Type B pancreatic cell (in vitro differentiated cells): ENCODE measurements around the gene DLGAP5. TPM values are rescaled to one million over a fixed set of nuclear protein-coding genes. Genes with fewer than 3 reads are reported as not detected.

Source experiments
- DNase-seq: peaks from one replicate; pipeline ENCODE4 v3.0.0; 2021; ENCODE audit warnings: mixed read lengths; ENCODE audit not compliant: unreplicated experiment; ENCODE audit errors: extremely low spot score
- H3K27ac Mint-ChIP-seq: 2 replicates; pipeline ENCODE4 v1.8.0; 2021; ENCODE audit warnings: mild to moderate bottlenecking, mixed read lengths
- H3K27me3 Mint-ChIP-seq: 2 replicates; pipeline ENCODE4 v1.8.0; 2021; ENCODE audit warnings: mixed read lengths
- H3K36me3 Mint-ChIP-seq: 2 replicates; pipeline ENCODE4 v1.8.0; 2021; ENCODE audit warnings: mixed read lengths
- H3K4me1 Mint-ChIP-seq: one replicate; pipeline ENCODE4 v1.8.0; 2021; ENCODE audit warnings: mixed read lengths; ENCODE audit not compliant: unreplicated experiment
- H3K4me3 Mint-ChIP-seq: 2 replicates; pipeline ENCODE4 v1.8.0; 2021; ENCODE audit warnings: mild to moderate bottlenecking, mixed read lengths
- H3K9me3 Mint-ChIP-seq: 2 replicates; pipeline ENCODE4 v1.8.0; 2021; ENCODE audit warnings: mixed read lengths
- total RNA-seq: library from RNA; stranded (reverse); gene quantifications from 2 replicates; pipeline ENCODE4 v1.2.1, GENCODE V29; 2021; ENCODE audit warnings: low replicate concordance
- TF ChIP-seq, protein P1 (sequence below): fragments of 200-600 bp; sonication (generic); conservative IDR thresholded peaks from 2 replicates; pipeline ENCODE4 v1.5.0; 2021; ENCODE audit warnings: antibody characterized with exemption, mild to moderate bottlenecking

The DLGAP5 gene
- total RNA-seq, 1 donor from 2014 or later: 58.8 TPM

- no peak overlapping the region for H3K4me3 Mint-ChIP-seq
- H3K36me3 Mint-ChIP-seq: peaks cover 17% of the 10 kb centered on the region
- no peak for DNase-seq
- no peak overlapping the region for H3K27ac Mint-ChIP-seq
- TF ChIP-seq, protein P1, sequence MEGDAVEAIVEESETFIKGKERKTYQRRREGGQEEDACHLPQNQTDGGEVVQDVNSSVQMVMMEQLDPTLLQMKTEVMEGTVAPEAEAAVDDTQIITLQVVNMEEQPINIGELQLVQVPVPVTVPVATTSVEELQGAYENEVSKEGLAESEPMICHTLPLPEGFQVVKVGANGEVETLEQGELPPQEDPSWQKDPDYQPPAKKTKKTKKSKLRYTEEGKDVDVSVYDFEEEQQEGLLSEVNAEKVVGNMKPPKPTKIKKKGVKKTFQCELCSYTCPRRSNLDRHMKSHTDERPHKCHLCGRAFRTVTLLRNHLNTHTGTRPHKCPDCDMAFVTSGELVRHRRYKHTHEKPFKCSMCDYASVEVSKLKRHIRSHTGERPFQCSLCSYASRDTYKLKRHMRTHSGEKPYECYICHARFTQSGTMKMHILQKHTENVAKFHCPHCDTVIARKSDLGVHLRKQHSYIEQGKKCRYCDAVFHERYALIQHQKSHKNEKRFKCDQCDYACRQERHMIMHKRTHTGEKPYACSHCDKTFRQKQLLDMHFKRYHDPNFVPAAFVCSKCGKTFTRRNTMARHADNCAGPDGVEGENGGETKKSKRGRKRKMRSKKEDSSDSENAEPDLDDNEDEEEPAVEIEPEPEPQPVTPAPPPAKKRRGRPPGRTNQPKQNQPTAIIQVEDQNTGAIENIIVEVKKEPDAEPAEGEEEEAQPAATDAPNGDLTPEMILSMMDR: no peak
- no peaks in the 10 kb centered on the region for H3K4me1 Mint-ChIP-seq
- no peaks in the 10 kb centered on the region for H3K27me3 Mint-ChIP-seq
- H3K9me3 Mint-ChIP-seq: no peaks in the 10 kb centered on the region
Observed at GRCh38 chr14:55180006-55180405, 11.4 kb downstream of the DLGAP5 start.

DNA sequence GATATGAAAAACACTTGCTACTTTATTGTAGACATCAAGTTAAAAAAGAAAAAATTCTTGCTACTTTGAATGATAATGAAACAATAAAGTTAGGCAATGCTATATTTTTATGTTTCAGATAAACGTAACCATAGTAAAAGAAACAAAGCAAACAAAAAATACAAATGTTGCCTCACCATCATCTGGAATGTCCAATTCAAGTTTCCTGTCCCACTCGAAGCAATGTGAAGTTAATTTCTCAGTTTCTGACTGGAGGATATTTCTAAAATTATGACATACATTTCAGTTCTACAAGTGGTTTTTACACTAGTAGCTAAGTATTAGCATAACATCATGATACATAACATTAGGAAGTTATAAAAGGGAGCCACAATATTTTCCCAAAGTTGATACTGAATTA, 20.9 kb downstream of the DLGAP5 start:
- Mint-ChIP-seq H3K27ac (no peak overlapping the region), H3K4me3 (no peak overlapping the region), H3K9me3 (no peaks in the 10 kb centered on the region), H3K4me1 (no peaks in the 10 kb centered on the region), H3K27me3 (no peaks in the 10 kb centered on the region), H3K36me3 (peaks cover 15% of the 10 kb centered on the region)
- TF ChIP-seq, protein P1: no peak
- no peak for DNase-seq

DNA sequence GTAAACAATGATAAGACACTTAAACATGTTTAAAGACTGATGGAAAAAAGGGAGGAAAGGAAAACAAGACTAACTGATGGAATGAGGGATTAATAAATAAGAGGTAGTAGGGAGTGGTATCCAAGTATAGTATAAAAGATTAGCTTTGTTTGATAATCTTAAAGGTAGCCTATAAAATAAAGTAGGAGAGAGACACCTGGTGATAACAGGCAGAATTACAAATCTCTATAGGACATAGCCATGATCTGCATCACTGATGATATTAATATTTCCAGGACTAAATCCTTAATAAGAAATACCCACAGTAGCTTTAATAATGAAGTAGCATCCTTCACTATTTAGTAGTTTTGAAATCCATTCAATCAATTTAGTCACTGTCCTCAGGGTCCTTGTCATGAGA, 30.4 kb downstream of the DLGAP5 start:
- Mint-ChIP-seq H3K36me3 (peaks cover 17% of the 10 kb centered on the region), H3K27me3 (no peaks in the 10 kb centered on the region), H3K4me1 (no peaks in the 10 kb centered on the region), H3K9me3 (no peaks in the 10 kb centered on the region), H3K27ac (peak overlapping the region; percentile 42), H3K4me3 (no peak overlapping the region)
- DNase-seq: no peak
- TF ChIP-seq, protein P1: peak; percentile 65

- Mint-ChIP-seq H3K27ac (peak overlapping the region; percentile 83), H3K27me3 (no peaks in the 10 kb centered on the region), H3K4me1 (no peaks in the 10 kb centered on the region), H3K9me3 (no peaks in the 10 kb centered on the region), H3K36me3 (peaks cover 15% of the 10 kb centered on the region), H3K4me3 (peak overlapping the region; percentile 5)
- no peak for DNase-seq
- TF ChIP-seq, protein P1: no peak
Observed at GRCh38 chr14:55158412-55158811, 33.0 kb downstream of the DLGAP5 start.

DNA sequence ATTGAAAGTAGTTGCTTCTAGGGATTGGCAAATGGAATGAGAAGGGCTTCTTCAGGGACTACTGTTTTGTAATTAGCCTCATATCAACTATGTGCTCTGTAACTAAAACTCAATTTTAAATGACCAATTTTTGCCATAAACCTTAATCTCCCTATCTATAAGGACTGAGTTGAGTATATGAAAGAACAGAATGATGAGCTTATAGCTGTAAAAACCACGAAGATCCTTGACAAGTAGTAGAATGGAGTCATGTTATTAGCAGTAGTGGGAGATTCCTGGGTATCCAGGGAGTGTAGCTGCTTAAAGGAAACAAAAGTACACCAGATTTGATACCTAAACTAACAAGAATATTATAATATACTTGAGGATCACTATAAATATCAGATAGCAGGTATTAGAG, 34.3 kb downstream of the DLGAP5 start:
- TF ChIP-seq, protein P1: no peak
- Mint-ChIP-seq H3K36me3 (peaks cover 15% of the 10 kb centered on the region), H3K4me1 (no peaks in the 10 kb centered on the region)

GRCh38 chr14:55153951-55154350, 37.4 kb downstream of the DLGAP5 start:
- no peak for DNase-seq
- Mint-ChIP-seq H3K9me3 (no peaks in the 10 kb centered on the region), H3K36me3 (peaks cover 12% of the 10 kb centered on the region), H3K4me3 (no peak overlapping the region), H3K27me3 (no peaks in the 10 kb centered on the region), H3K4me1 (no peaks in the 10 kb centered on the region), H3K27ac (no peak overlapping the region)
- TF ChIP-seq, protein P1: no peak

More for the DNA sequence above, 34.3 kb downstream of the DLGAP5 start:
- DNase-seq: no peak
- no peaks in the 10 kb centered on the region for H3K9me3 Mint-ChIP-seq
- no peak overlapping the region for H3K4me3 Mint-ChIP-seq
- H3K27ac Mint-ChIP-seq: peak overlapping the region; percentile 49
- no peaks in the 10 kb centered on the region for H3K27me3 Mint-ChIP-seq
